ENCODE results near the gene DHRSX. TPM values are rescaled to one million over a fixed set of nuclear protein-coding genes. Genes with fewer than 3 reads are reported as not detected.
"Not testable (repeated sequence)": the region's sequence is repeated elsewhere in the genome, so short reads cannot be mapped to it uniquely, and the experiment has no call there.

The DHRSX gene
- polyA plus RNA-seq, 5 donors, result 22.5 to 28.9 (median 24.0) TPM

DNA sequence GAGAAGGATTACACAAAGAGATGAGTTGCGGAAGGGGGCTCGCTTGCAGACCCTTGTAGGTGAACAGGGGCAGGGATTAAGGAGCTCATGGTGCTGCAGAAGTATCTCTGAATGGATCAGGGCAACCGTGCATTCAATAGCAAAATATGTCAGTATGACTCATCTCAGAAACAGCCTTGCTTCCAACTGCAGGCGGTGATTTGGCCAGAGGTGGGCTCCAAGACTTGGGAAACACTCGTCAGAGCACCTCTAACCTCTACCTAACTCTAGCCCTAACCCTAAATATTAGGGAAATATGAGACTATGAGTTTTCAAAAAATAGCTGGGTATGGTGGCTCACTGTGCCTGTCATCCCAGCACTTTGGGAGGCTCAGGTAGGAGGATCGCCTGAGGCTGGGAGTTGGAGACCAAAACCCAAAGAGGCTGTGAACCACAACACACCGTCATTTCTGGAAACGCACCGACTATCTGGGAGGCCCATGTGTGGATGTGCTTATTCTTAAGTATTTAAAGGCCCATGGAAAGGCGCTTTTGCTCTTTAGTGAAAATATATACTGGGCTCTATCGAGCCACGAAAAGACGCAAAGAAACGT is 102.6 kb downstream of the DHRSX start:
- no peak for DNase-seq

GRCh38 chrX:2397229-2398063 is 103.3 kb downstream of the DHRSX start:
- DNase-seq, result no peak

- no peak for DNase-seq
These were observed 105.3 kb downstream of the DHRSX start for GRCh38 chrX:2395261-2395992.

- no peak for DNase-seq
These were observed 108.7 kb downstream of the DHRSX start for GRCh38 chrX:2391869-2392606.

DNA sequence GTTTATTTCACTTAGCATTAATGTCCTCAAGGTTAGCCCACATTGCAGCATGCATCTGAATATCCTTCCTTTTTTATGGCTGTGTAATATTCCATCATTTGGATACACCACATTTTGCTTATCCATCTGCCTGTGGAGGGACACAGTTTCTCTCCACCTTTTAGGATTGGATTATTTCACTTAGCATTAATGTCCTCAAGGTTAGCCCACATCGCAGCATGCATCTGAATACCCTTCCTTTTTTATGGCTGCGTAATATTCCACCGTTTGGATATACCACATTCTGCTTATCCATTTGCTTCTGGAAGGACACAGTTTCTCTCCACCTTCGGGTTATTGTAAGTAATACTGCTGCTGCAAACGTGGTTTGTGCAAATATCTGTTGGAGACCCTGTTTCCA is 110.0 kb downstream of the DHRSX start:
- DNase-seq, result no peak

DNA sequence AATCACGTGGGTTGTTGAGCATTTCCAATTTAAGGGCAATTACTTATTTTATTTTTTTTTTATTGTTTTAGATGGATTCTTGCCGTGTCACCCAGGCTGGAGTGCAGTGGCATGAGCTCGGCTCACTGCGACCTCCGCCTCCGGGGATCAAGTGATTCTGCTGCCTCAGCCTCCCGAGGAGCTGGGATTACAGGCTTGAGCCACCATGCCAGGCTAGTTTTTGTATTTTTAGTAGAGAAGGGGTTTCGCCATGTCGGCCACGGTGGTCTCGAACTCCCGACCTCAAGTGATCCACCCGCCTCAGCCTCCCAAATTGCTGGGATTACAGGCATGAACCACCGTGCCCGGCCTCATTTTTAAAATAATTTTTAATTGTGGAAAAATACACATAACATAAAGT is 111.0 kb downstream of the DHRSX start:
- DNase-seq, result not testable (repeated sequence)

- no peak for DNase-seq
These were observed 111.5 kb downstream of the DHRSX start for GRCh38 chrX:2389324-2389723.

DNA sequence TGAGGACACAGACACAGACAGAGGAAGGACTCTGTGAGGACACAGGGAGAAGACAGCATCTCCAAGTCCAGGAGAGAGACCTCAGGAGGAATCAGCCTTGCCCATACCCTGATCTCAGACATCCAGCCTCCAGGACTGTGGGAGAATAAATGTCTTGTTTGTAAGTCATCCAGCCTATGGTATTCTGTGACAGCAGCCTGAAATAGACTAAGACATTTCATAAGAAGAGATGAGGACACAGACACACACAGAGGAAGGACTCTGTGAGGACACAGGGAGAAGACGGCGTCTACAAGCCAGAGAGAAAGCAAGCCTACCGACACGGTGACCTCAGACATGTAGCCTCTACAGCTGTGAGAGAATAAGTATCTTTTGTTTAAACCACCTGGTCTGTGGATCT is 112.1 kb downstream of the DHRSX start:
- DNase-seq, result no peak

- DNase-seq, result no peak
These were observed 113.0 kb downstream of the DHRSX start for GRCh38 chrX:2387614-2388239.

DNA sequence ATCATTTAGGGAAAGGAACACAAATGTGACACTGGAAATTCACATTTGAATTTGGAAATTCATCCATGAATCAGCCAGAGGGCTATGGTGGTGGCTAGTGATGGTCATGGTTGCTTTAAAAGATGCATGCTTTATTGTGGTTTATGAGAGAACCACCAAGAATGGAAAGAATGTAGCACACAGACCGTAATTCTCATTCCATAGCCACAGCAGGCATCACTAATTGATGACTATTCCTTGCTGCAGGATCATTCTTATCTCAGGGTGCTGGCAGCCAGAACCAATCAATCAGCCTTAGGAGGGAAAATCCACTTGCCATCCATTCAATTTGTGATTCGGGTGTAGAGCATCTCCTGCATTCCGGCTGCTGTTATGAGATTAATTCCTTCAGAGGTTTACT is 115.6 kb downstream of the DHRSX start:
- no peak for DNase-seq

- no peak for DNase-seq
These were observed 116.3 kb downstream of the DHRSX start for GRCh38 chrX:2384486-2384885.

DNA sequence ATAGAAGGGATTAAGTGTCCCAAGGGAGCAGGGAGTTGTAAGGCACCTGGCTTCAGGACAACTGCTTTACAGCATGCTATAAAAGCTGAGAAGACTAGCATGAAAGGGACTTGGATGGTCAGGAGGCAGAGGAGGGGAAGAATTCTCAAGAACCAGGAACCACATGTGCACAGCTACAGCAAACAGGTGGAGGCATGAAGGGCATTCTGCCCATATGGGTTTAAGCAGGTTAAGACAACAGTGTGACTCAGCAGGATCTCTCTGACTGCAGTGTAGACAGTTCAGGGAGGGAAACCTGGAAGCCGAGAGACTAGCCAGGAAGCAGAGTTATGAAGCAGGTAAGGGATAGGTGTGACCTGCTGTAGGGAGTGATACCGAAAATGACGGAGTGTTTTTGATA is 117.0 kb downstream of the DHRSX start:
- no peak for DNase-seq

- peak in 1 of 2 donors; percentile 4 for DNase-seq
These were observed 117.6 kb downstream of the DHRSX start for GRCh38 chrX:2383144-2383543.

DNA sequence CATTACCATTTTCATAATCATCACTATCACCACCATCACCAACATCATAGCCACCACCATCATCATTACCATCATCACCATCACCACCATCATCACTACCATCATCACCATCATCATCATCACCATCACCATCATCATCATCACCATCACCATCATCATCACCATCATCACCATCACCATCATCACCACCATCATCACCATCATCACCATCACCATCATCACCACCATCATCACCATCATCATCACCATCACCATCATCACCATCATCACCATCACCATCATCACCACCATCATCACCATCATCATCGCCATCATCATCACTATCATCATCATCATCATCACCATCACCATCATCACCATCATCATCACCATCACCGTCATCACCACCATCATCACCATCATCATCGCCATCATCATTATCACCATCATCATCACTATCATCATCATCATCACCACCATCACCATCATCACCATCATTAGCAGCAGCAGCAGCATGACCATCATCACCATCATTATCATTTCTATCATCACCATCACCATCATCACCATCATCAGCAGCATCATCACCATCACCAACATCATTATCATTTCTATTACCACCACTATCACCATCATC is 118.2 kb downstream of the DHRSX start:
- not testable (repeated sequence) for DNase-seq

GRCh38 chrX:2376166-2376565 is 124.6 kb downstream of the DHRSX start:
- no peak for DNase-seq

- no peak for DNase-seq
These were observed 126.7 kb downstream of the DHRSX start for GRCh38 chrX:2374086-2374485.

- DNase-seq, result no peak
These were observed 127.2 kb downstream of the DHRSX start for GRCh38 chrX:2373615-2374014.

DNA sequence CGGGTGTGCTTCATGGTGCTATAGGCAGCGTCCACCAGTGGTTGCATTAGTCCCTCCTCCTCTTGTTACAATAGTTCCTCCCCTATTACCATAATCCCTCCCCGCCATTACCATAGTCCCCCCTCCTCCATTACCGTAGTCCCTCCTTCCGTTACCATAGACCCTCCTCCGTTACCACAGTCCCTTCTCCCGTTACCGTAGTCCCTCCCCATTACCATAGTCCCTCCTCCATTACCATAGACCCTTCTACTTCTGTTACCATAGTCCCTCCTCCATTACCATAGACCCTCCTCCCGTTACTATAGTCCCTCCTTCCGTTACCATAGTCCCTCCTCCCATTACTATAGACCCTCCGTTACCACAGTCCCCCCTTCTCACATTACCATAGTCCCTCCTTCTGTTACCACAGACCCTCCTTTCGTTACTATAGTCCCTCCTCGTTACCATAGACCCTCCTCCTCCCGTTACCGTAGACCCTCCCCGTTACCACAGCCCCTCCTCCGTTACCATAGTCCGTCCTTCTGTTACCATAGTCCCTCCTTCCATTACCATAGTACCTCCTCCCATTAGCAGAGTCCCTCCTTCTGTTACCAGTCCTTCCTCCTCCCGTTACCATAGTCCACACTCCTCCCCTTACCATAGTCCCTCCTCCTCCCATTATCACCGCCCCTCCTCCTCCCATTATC is 129.6 kb downstream of the DHRSX start:
- DNase-seq, result peak in 1 of 2 donors; percentile 26

DNA sequence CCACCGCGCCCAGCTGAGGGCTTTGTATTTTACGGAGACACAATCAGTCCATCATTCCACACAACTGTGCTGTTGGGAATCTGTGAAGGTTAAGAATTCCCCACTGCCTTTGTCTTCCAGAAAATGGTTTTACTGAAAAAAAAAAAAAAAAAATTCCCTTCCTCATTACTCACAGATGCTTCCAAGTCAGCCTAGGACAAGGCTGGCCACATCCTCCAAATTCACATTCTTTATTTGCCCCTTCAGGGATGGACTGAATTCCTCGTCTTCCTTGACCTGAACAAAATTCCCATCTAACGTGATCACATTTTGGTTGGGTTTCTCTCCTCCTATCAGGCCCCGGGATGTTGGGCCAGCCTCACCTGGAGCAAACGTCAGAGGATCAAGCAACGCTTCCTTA is 130.3 kb downstream of the DHRSX start:
- no peak for DNase-seq

DNA sequence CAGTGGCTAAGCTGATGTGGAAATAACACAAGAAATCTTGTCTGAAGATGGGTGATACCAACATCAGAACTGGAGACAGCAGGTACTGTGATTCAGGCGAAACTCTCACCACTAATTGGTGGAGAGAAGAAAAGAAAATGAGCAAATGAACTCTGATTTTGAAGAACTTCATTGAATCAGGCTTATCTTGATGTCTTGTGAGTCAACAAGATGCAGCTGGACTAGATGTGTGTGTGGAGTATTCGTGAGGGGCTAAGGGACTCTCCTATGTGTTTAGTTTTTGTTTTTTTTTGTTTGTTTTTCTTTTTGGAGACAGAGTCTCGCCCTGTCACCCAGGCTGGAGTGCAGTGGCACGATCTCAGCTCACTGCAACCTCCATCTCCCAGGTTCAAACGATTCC is 131.6 kb downstream of the DHRSX start:
- DNase-seq, result peak in 1 of 2 donors; percentile 48

- DNase-seq, result no peak
These were observed 140.0 kb downstream of the DHRSX start for GRCh38 chrX:2360731-2361130.
